Measurements from ENCODE around the gene FOXP1. TPM values are rescaled to one million over a fixed set of nuclear protein-coding genes. Genes with fewer than 3 reads are reported as not detected.

Gene FOXP1
- total and polyA plus RNA-seq, 2 experiments from 2014 or later = 76.8 to 99.8 TPM

GRCh38 chr3:71464613-71465012 lies 118.9 kb downstream of the FOXP1 start:
- no peak overlapping the region for H3K4me2 ChIP-seq
- no peaks in the 10 kb centered on the region for H3K36me3 ChIP-seq (replicated peaks; ENCODE audit: insufficient read depth, low read depth)
- peaks cover 11% of the 10 kb centered on the region for H3K79me2 ChIP-seq
- no peak for DNase-seq (ENCODE audit: low spot score)
- no peak overlapping the region for H3K4me3 ChIP-seq
- H3K4me1 ChIP-seq (ENCODE audit: insufficient read depth) = no peaks in the 10 kb centered on the region
- H2AFZ ChIP-seq = no peak overlapping the region
- no peak overlapping the region for H3K27ac ChIP-seq
- WGBS (ENCODE audit: low lambda C conversion rate, missing lambda C conversion rate) = 90% methylated on average over 2 of the region's 2 CpGs
- no peaks in the 10 kb centered on the region for H4K20me1 ChIP-seq (ENCODE audit: insufficient read depth, poor library complexity, severe bottlenecking)
- H3K9me3 ChIP-seq (ENCODE audit: low read depth) = no peaks in the 10 kb centered on the region
- TF ChIP-seq EZH2 (IDR thresholded peaks at IDR 0.05; ENCODE audit: borderline replicate concordance) (no peak), EZH2phosphoT487 (IDR thresholded peaks at IDR 0.05; ENCODE audit: low read depth, severe bottlenecking, unreplicated experiment) (no peak)
- TF ChIP-seq, protein P1, sequence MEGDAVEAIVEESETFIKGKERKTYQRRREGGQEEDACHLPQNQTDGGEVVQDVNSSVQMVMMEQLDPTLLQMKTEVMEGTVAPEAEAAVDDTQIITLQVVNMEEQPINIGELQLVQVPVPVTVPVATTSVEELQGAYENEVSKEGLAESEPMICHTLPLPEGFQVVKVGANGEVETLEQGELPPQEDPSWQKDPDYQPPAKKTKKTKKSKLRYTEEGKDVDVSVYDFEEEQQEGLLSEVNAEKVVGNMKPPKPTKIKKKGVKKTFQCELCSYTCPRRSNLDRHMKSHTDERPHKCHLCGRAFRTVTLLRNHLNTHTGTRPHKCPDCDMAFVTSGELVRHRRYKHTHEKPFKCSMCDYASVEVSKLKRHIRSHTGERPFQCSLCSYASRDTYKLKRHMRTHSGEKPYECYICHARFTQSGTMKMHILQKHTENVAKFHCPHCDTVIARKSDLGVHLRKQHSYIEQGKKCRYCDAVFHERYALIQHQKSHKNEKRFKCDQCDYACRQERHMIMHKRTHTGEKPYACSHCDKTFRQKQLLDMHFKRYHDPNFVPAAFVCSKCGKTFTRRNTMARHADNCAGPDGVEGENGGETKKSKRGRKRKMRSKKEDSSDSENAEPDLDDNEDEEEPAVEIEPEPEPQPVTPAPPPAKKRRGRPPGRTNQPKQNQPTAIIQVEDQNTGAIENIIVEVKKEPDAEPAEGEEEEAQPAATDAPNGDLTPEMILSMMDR (IDR thresholded peaks at IDR 0.05; ENCODE audit: poor library complexity) = no peak
- H3K9me2 ChIP-seq (replicated peaks; ENCODE audit: insufficient read depth) = no peaks in the 10 kb centered on the region
- no peaks in the 10 kb centered on the region for H3K27me3 ChIP-seq

- H3K9me3 ChIP-seq (ENCODE audit: low read depth) = no peaks in the 10 kb centered on the region
Observed at GRCh38 chr3:71463617-71464016, 119.9 kb downstream of the FOXP1 start.

DNA sequence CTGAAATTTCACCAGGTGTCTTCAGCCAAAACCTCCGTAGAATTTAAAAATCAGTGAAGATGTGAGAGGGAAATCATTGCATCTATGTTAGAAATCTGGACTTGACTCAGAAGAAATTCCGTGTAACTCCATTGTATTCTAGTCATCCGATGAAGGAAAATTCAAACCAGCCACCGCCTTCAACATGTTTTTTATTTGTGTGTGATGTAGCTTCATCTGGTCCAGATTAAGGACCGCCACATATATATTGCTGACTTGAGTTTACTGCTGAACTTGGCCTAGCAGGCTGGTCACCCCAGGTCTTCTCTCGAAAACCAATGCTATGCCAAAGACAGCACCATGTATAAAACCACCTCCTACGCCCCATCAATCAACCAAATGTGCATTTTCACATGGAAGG lies 120.9 kb downstream of the FOXP1 start:
- TF ChIP-seq EZH2 (IDR thresholded peaks at IDR 0.05; ENCODE audit: borderline replicate concordance) (no peak), EZH2phosphoT487 (IDR thresholded peaks at IDR 0.05; ENCODE audit: low read depth, severe bottlenecking, unreplicated experiment) (no peak)
- TF ChIP-seq, protein P1 (IDR thresholded peaks at IDR 0.05; ENCODE audit: poor library complexity) = no peak
- H2AFZ ChIP-seq = no peak overlapping the region

More at GRCh38 chr3:71463617-71464016, 119.9 kb downstream of the FOXP1 start:
- H3K9me2 ChIP-seq (replicated peaks; ENCODE audit: insufficient read depth) = no peaks in the 10 kb centered on the region
- no peak overlapping the region for H3K4me3 ChIP-seq
- H3K79me2 ChIP-seq = peaks cover 20% of the 10 kb centered on the region
- no peak overlapping the region for H3K27ac ChIP-seq
- 95% methylated on average over 3 of the region's 3 CpGs for WGBS (ENCODE audit: low lambda C conversion rate, missing lambda C conversion rate)
- H4K20me1 ChIP-seq (ENCODE audit: insufficient read depth, poor library complexity, severe bottlenecking) = no peaks in the 10 kb centered on the region
- TF ChIP-seq, protein P1 (IDR thresholded peaks at IDR 0.05; ENCODE audit: poor library complexity) = no peak
- no peak for TF ChIP-seq EZH2phosphoT487 (IDR thresholded peaks at IDR 0.05; ENCODE audit: low read depth, severe bottlenecking, unreplicated experiment)
- TF ChIP-seq EZH2 (IDR thresholded peaks at IDR 0.05; ENCODE audit: borderline replicate concordance) = no peak
- H3K27me3 ChIP-seq = no peaks in the 10 kb centered on the region
- no peaks in the 10 kb centered on the region for H3K4me1 ChIP-seq (ENCODE audit: insufficient read depth)
- H2AFZ ChIP-seq = no peak overlapping the region
- no peaks in the 10 kb centered on the region for H3K36me3 ChIP-seq (replicated peaks; ENCODE audit: insufficient read depth, low read depth)
- no peak overlapping the region for H3K4me2 ChIP-seq
- no peak for DNase-seq (ENCODE audit: low spot score)

More for the DNA sequence above, 120.9 kb downstream of the FOXP1 start:
- Histone ChIP-seq H3K4me3 (no peak overlapping the region), H3K27ac (peak overlapping the region; percentile 65), H3K4me2 (no peak overlapping the region), H3K9me3 (ENCODE audit: low read depth) (no peaks in the 10 kb centered on the region), H3K79me2 (peaks cover 29% of the 10 kb centered on the region), H3K36me3 (replicated peaks; ENCODE audit: insufficient read depth, low read depth) (no peaks in the 10 kb centered on the region), H3K4me1 (ENCODE audit: insufficient read depth) (no peaks in the 10 kb centered on the region), H3K9me2 (replicated peaks; ENCODE audit: insufficient read depth) (no peaks in the 10 kb centered on the region), H4K20me1 (ENCODE audit: insufficient read depth, poor library complexity, severe bottlenecking) (no peaks in the 10 kb centered on the region), H3K27me3 (no peaks in the 10 kb centered on the region)
- 70% methylated on average over 7 of the region's 7 CpGs for WGBS (ENCODE audit: low lambda C conversion rate, missing lambda C conversion rate)
- DNase-seq (ENCODE audit: low spot score) = no peak
